DMS53 (cell line): ENCODE measurements around the gene COL25A1.

Source experiments
- DNase-seq: peaks from one replicate; lab custom pipeline; 2025; lab: John Stamatoyannopoulos, UW

The COL25A1 gene

DNA sequence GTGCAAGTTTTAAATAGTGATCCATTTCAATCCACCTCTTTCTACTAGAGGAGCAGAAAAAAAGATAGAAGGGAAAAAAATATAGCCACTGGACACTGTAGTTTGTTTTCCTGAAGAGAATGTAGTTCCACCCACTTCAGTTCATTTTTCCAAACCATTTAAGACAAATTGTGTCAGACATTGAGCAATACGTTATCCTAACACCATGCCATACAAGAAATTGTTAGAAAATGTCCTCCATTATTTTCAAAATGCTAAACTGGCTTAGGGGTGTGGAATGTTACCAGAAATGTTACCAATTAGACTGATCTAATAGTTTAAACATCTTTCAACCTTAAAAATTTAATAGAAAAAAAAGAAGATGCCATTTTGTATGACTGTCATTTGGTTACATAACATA is 491.0 kb downstream of the COL25A1 start:
- DNase-seq: no peak

- DNase-seq: no peak
Observed at GRCh38 chr4:108810087-108810486, 492.4 kb downstream of the COL25A1 start.

DNA sequence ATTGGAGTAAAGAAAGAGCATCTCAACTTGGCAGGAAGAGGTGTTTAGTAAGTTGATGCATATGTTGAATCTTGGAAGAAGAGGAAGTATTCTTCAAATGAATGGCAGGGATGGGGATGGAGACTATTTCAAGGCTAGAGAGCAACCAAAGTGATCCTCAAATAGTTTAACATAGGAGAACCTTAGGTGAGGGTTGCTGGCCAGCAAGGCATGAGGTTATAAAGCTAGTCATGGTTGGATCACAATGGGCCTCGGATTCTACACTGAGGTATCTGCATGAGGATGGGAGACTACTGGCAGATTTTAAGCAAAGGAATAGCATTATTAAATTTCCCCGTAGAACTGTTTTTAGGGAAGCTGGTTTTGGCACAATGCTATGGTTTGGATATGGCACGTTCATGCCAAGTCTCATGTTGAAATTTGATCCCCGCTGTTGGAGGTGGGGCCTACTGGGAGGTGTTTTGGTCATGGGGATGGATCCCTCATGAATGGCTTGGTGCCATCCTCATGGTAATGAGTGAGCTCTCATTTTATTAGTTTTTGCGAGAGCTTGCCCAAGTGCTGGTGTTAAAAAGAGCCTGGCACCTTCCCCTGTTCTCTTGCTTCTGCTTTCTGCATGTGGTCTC is 497.7 kb downstream of the COL25A1 start:
- no peak for DNase-seq

DNA sequence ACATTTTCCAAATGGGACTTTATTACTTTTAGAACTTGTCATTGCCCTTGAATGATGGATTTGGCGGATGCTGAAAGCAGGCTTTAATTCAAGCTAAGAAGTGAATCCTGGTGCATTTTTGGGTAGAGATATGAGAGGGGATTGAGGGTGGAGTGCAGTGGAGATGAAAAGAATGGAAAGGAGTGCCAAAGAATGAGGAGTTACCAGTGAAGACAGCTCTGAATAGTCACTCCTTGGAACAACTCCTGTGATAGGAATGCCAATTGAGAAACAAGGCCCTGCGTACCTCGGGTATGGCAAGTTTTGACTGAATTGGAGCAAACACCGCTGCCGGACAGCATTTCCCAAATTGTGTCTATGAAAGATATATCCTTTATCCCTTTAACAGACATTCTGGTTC is 503.2 kb downstream of the COL25A1 start:
- no peak for DNase-seq

GRCh38 chr4:108796173-108796572 is 506.3 kb downstream of the COL25A1 start:
- DNase-seq: no peak

GRCh38 chr4:108795733-108796132 is 506.7 kb downstream of the COL25A1 start:
- DNase-seq: no peak

DNA sequence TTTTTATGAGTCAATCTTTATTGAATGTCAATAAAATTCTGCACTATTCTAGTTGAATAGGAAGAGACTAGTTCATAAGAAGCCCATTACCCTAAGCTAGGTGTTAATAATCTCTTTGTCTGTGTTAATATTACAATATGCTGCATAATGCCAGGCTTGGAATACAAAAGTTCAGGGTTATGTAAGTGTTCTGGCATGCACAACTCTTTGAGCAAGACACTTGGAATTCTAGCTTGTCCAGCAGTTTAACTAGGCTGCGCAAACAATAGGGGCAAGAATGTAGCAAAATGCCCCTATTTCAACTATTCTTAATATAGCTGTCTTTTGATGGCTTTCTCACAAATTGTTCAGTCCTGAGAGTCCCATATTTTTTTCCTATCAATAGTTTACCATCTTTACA is 508.3 kb downstream of the COL25A1 start:
- DNase-seq: no peak

DNA sequence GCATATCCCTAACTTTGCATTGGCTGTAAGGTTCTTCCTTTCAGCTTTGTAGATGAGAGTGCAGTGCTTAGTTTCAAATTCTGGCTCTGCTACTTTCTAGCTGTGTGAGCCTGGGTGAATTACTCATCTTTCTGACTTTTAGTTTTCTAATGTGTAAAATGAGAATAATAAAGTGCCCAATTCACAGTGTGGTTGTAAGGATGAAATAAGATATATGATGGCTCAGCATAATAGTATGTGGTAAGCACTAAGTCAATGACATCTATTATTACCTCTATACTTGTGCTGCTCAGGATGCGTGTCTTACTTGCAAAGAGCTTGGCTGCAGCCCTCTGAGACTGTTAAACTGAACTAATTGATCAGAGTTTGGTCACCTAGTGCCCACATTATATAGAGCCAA is 509.0 kb downstream of the COL25A1 start:
- DNase-seq: no peak

GRCh38 chr4:108788731-108789130 is 513.7 kb downstream of the COL25A1 start:
- no peak for DNase-seq

DNA sequence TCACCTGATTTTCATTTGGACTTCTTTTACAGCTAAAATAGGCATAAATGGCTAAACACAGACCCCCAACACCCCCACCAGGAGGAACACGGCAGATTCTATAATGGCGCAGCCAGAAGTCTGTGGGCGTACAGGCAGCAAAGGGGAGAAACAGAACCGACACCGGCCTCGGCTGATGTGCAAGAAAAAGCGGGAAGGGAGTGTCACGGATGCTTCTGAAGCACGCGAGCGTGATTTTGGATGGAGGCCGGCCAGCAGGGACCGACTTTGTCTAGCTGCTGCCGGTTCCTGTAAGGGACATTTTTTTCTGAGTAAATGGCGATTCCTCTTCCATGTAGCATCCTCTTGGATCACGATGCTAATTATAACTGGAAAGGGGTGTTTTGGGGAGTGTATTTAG is 514.7 kb downstream of the COL25A1 start:
- DNase-seq: no peak

DNA sequence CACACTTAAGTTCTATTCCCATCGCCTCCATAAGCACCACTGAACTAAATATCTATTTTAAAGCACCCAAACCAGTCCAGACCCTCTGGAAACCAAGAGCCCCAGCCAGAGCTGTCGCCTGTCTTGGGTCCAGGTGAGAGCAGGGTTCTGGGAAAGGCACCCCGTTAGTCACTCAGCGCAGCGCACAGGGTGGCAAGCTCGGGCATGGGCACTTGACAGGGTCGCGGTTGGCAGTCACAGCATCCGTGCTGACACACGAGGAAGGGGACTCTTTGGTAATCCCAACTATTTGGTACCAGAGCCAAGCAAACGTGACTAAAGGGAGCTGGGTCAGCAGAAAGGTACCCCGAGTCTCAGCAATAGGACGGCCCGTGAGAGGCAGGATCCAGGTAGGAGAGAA is 515.4 kb downstream of the COL25A1 start:
- DNase-seq: no peak

GRCh38 chr4:108786351-108786750 is 516.1 kb downstream of the COL25A1 start:
- no peak for DNase-seq

- peak; percentile 34 for DNase-seq
Observed at GRCh38 chr4:108783665-108784463, 518.6 kb downstream of the COL25A1 start.

GRCh38 chr4:108779958-108780357 is 522.5 kb downstream of the COL25A1 start:
- DNase-seq: no peak

- no peak for DNase-seq
Observed at GRCh38 chr4:108777388-108777787, 525.1 kb downstream of the COL25A1 start.

- DNase-seq: no peak
Observed at GRCh38 chr4:108775921-108776320, 526.5 kb downstream of the COL25A1 start.

GRCh38 chr4:108774809-108775530 is 527.5 kb downstream of the COL25A1 start:
- peak; percentile 2 for DNase-seq

DNA sequence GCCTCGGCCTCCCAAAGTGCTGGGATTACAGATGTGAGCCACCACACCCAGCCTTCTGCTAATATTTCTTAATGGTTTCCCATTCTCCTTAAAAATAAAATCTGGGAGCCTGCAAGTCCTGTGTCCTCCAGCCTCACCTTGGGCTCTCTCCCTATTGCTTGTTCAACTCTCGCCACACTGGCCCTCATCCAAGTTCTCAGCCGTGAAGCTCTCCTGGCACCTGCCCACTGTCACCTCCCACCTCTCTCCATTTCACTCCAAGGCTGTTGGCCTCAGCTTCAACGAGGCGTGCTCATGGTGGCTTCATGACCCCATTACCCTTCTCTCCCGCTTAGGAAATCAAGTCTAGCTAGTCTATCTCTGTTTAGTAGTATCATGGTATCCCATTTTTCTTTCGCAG is 530.1 kb downstream of the COL25A1 start:
- peak; percentile 20 for DNase-seq

GRCh38 chr4:108766058-108766457 is 536.4 kb downstream of the COL25A1 start:
- no peak for DNase-seq

- DNase-seq: peak; percentile 3
Observed at GRCh38 chr4:108763986-108764385, 538.5 kb downstream of the COL25A1 start.

DNA sequence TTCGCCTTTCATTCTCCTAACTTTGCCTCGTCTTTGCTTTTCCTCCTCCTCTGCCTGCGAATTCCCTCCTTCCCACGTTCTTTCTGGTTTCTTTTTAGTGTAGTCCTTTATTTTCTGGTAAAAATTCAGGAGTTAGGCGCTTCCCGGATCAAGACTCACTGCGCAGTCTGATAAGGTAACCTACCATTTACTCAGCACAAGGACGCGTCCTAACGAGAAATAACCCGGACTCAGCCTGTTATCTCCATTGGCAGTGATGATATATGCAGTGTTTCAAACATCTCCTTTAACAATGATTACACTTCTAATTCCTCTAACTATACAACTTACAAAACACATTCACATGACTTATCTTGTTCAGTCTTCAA is 539.2 kb downstream of the COL25A1 start:
- DNase-seq: peak; percentile 67

DNA sequence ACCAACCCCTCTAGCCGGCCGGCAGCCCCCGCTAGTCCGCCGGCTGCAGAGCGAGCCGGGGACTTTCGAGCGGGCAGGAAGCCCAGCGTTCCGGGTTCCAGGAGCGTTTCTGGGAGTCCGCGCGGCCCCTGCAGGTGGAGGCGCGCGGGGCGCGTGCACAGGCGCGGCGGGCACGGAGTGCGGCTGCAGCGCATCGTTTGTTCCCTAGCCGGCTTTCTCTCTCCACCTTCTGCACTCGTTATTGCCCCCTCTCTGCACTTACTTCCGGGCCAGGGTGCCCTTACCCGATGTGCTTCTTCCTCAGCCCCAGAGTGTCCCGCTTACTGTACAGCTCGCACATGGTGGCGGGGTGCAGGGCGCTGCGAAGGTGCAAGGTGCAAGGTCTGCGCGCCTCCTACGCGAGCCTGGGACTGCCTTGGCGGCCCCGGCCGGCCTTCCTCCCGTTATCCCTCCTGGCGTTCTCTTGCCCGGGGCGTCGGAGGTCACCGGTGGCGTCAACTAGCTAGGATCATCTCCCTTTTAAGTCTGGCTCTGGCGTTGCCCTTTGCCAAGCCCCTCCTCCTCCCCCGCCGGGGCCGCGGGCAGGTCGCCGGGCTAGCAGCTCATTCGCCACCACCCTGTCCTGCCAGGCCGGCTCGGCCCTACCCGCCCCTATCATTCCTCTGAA is 539.8 kb downstream of the COL25A1 start, which contains the start of gene ETNPPL:
Gene ETNPPL, minus strand, starts transcription at position 495 of the 667 bp plus-strand sequence. Its CDS starts 155 bp downstream, at position 340.
- peak; percentile 82 for DNase-seq
